ENCODE data around the gene OSBP2. TPM values are rescaled to one million over a fixed set of nuclear protein-coding genes. Genes with fewer than 3 reads are reported as not detected.

The OSBP2 gene
- total RNA-seq, 2 donors from 2014 or later: 6.8 to 11.1 TPM

- DNase-seq: no peak
- peaks cover 7% of the 10 kb centered on the region for H3K27me3 Mint-ChIP-seq (ENCODE audit: insufficient read depth)
- peaks cover 9% of the 10 kb centered on the region for H3K27me3 ChIP-seq (ENCODE audit: control insufficient read depth, insufficient read depth, low read length, poor library complexity, severe bottlenecking)
- WGBS, 2 experiments (ENCODE audit: insufficient coverage in 1 of 2, insufficient read length in 1 of 2): 82 to 83% methylated on average over 2 of the region's 2 CpGs
- H3K36me3 ChIP-seq (ENCODE audit: control insufficient read depth, insufficient read depth, low read length): no peaks in the 10 kb centered on the region
- H3K9ac ChIP-seq (ENCODE audit: extremely low read depth, low read length, poor library complexity, severe bottlenecking): no peak overlapping the region
- no peaks in the 10 kb centered on the region for H3K36me3 Mint-ChIP-seq (ENCODE audit: low read depth)
- H3K9me3 Mint-ChIP-seq: no peaks in the 10 kb centered on the region
- H3K4me1 Mint-ChIP-seq: no peaks in the 10 kb centered on the region
- H3K27ac ChIP-seq (ENCODE audit: low read depth, low read length): no peak overlapping the region
- no peak overlapping the region for H3K27ac Mint-ChIP-seq
- H3K4me3 Mint-ChIP-seq: no peak overlapping the region
- no peaks in the 10 kb centered on the region for H3K9me3 ChIP-seq (ENCODE audit: control insufficient read depth, low read length)
- TF ChIP-seq CTCF (conservative IDR thresholded peaks at IDR 0.05): no peak
- no peak overlapping the region for H3K4me3 ChIP-seq (ENCODE audit: low read length)
- H3K4me1 ChIP-seq (ENCODE audit: control insufficient read depth, insufficient read depth, low read length): no peaks in the 10 kb centered on the region
Measured at GRCh38 chr22:30795118-30795517, 100.4 kb downstream of the OSBP2 start.

- Histone ChIP-seq H3K9me3 (ENCODE audit: control insufficient read depth, low read length) (no peaks in the 10 kb centered on the region), H3K27ac (ENCODE audit: low read depth, low read length) (no peak overlapping the region), H3K4me1 (ENCODE audit: control insufficient read depth, insufficient read depth, low read length) (no peaks in the 10 kb centered on the region), H3K9ac (ENCODE audit: extremely low read depth, low read length, poor library complexity, severe bottlenecking) (no peak overlapping the region), H3K36me3 (ENCODE audit: control insufficient read depth, insufficient read depth, low read length) (no peaks in the 10 kb centered on the region), H3K27me3 (ENCODE audit: control insufficient read depth, insufficient read depth, low read length, poor library complexity, severe bottlenecking) (peaks cover 56% of the 10 kb centered on the region), H3K4me3 (ENCODE audit: low read length) (no peak overlapping the region)
- no peaks in the 10 kb centered on the region for H3K36me3 Mint-ChIP-seq (ENCODE audit: low read depth)
- TF ChIP-seq CTCF (conservative IDR thresholded peaks at IDR 0.05): no peak
- no peaks in the 10 kb centered on the region for H3K9me3 Mint-ChIP-seq
- WGBS, 2 experiments (ENCODE audit: insufficient coverage in 1 of 2, insufficient read length in 1 of 2): 87% methylated on average over 3 of the region's 3 CpGs; no CpG with 5 or more reads in 1 of the 2 experiments
- no peak for DNase-seq
- H3K4me3 Mint-ChIP-seq: peak overlapping the region; percentile 46
- H3K27me3 Mint-ChIP-seq (ENCODE audit: insufficient read depth): peaks cover 53% of the 10 kb centered on the region
- no peak overlapping the region for H3K27ac Mint-ChIP-seq
- H3K4me1 Mint-ChIP-seq: no peaks in the 10 kb centered on the region
Measured at GRCh38 chr22:30801695-30802094, 107.0 kb downstream of the OSBP2 start.

GRCh38 chr22:30802202-30803166 is 107.8 kb downstream of the OSBP2 start:
- no peaks in the 10 kb centered on the region for H3K4me1 ChIP-seq (ENCODE audit: control insufficient read depth, insufficient read depth, low read length)
- H3K27ac ChIP-seq (ENCODE audit: low read depth, low read length): no peak overlapping the region
- peak; percentile 61 for TF ChIP-seq CTCF (conservative IDR thresholded peaks at IDR 0.05)
- no peaks in the 10 kb centered on the region for H3K9me3 Mint-ChIP-seq
- 3% methylated on average over 29 to 85 of the region's 85 CpGs for WGBS, 2 experiments (ENCODE audit: insufficient coverage in 1 of 2, insufficient read length in 1 of 2)
- H3K9ac ChIP-seq (ENCODE audit: extremely low read depth, low read length, poor library complexity, severe bottlenecking): no peak overlapping the region
- H3K4me3 Mint-ChIP-seq: peak overlapping the region; percentile 46
- peak overlapping the region; percentile 67 for H3K4me3 ChIP-seq (ENCODE audit: low read length)
- no peaks in the 10 kb centered on the region for H3K36me3 Mint-ChIP-seq (ENCODE audit: low read depth)
- no peaks in the 10 kb centered on the region for H3K4me1 Mint-ChIP-seq
- peaks cover 56% of the 10 kb centered on the region for H3K27me3 ChIP-seq (ENCODE audit: control insufficient read depth, insufficient read depth, low read length, poor library complexity, severe bottlenecking)
- H3K27ac Mint-ChIP-seq: no peak overlapping the region
- no peaks in the 10 kb centered on the region for H3K36me3 ChIP-seq (ENCODE audit: control insufficient read depth, insufficient read depth, low read length)
- H3K9me3 ChIP-seq (ENCODE audit: control insufficient read depth, low read length): no peaks in the 10 kb centered on the region
- H3K27me3 Mint-ChIP-seq (ENCODE audit: insufficient read depth): peaks cover 53% of the 10 kb centered on the region
- DNase-seq: peak; percentile 97
